Activated CD4-positive, alpha-beta T cell treated with anti-CD3 and anti-CD28 coated beads, Interleukin-2, amount 10 ng/mL, durations not matched to agents 7 days and 5 days (primary cell): ENCODE results near the gene LETMD1. TPM values are rescaled to one million over a fixed set of nuclear protein-coding genes. Genes with fewer than 3 reads are reported as not detected.
"Not testable (repeated sequence)": the region's sequence is repeated elsewhere in the genome, so short reads cannot be mapped to it uniquely, and the experiment has no call there.

ENCODE experiments used
- CTCF ChIA-PET: fragments of 350-600 bp; sonication (Branson Sonifier 250); formaldehyde crosslinking; loops from one replicate; lab custom pipeline; 2021; ENCODE audit warnings: antibody characterized with exemption; lab: Charles Lee
- POLR2A ChIA-PET: fragments of 350-600 bp; sonication (Branson Sonifier 250); formaldehyde crosslinking; loops from one replicate; lab custom pipeline; 2021; ENCODE audit warnings: antibody characterized with exemption; lab: Charles Lee
- DNase-seq: peaks from one replicate; pipeline ENCODE4 v3.0.0-alpha.2; 2020
- H3K27ac Mint-ChIP-seq: one replicate; pipeline ENCODE4 v1.8.0; 2021; ENCODE audit warnings: mild to moderate bottlenecking, moderate library complexity, mixed read lengths
- H3K27me3 Mint-ChIP-seq: one replicate; pipeline ENCODE4 v1.8.0; 2021; ENCODE audit warnings: mixed read lengths
- H3K36me3 Mint-ChIP-seq: one replicate; pipeline ENCODE4 v1.8.0; 2021; ENCODE audit warnings: low read depth, mixed read lengths
- H3K4me1 Mint-ChIP-seq: one replicate; pipeline ENCODE4 v1.8.0; 2021; ENCODE audit warnings: mixed read lengths
- H3K4me3 Mint-ChIP-seq: one replicate; pipeline ENCODE4 v1.8.0; 2021; ENCODE audit warnings: mild to moderate bottlenecking, moderate library complexity, mixed read lengths
- H3K9me3 Mint-ChIP-seq: one replicate; pipeline ENCODE4 v1.8.0; 2021; ENCODE audit warnings: mixed read lengths
- total RNA-seq, 2 experiments: library from RNA; stranded (reverse); gene quantifications; one replicate each; pipeline ENCODE4 v1.2.3, GENCODE V29; 2021

LETMD1 gene
- total RNA-seq, 2 experiments from 2014 or later: 66.3 to 68.6 TPM

GRCh38 chr12:51065530-51065929 is 17.4 kb downstream of the LETMD1 start:
- H3K36me3 Mint-ChIP-seq: peaks cover 21% of the 10 kb centered on the region
- H3K27me3 Mint-ChIP-seq: no peaks in the 10 kb centered on the region
- ChIA-PET POLR2A (interaction anchor here (0.6 kb wide), 1 partner anchor 247 kb away, joined by 3 read pairs; no protein-coding TSS in a partner anchor), CTCF (interaction anchor here (1.7 kb wide), 1 partner anchor 11 kb away, joined by 5 read pairs; no protein-coding TSS in a partner anchor)
- no peaks in the 10 kb centered on the region for H3K9me3 Mint-ChIP-seq
- no peak overlapping the region for H3K4me3 Mint-ChIP-seq
- no peaks in the 10 kb centered on the region for H3K4me1 Mint-ChIP-seq
- no peak for DNase-seq
- H3K27ac Mint-ChIP-seq: no peak overlapping the region

DNA sequence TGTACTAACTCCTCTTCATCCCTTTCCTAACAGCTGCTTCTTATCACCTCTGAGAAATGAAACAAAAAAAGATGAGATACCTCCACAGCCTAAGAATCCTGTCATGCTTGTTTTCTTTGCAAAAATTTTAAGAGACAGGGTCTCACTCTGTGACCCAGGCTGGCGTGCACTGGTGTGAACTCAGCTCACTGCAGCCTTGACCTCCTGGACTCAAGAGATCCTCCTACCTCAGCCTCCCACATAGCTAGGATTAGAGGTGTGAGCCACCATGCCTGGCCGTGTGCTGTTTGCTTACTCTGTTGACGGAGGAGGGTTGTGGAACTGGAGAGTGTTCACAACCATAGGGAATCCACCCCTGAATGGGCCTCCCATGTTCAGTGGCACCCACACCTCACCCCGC is 19.1 kb downstream of the LETMD1 start:
- ChIA-PET CTCF (no interaction called here), POLR2A (no interaction called here)
- no peaks in the 10 kb centered on the region for H3K9me3 Mint-ChIP-seq
- no peaks in the 10 kb centered on the region for H3K27me3 Mint-ChIP-seq
- H3K27ac Mint-ChIP-seq: peak overlapping the region; percentile 36
- no peak overlapping the region for H3K4me3 Mint-ChIP-seq
- peaks cover 21% of the 10 kb centered on the region for H3K36me3 Mint-ChIP-seq
- no peaks in the 10 kb centered on the region for H3K4me1 Mint-ChIP-seq
- DNase-seq: no peak

DNA sequence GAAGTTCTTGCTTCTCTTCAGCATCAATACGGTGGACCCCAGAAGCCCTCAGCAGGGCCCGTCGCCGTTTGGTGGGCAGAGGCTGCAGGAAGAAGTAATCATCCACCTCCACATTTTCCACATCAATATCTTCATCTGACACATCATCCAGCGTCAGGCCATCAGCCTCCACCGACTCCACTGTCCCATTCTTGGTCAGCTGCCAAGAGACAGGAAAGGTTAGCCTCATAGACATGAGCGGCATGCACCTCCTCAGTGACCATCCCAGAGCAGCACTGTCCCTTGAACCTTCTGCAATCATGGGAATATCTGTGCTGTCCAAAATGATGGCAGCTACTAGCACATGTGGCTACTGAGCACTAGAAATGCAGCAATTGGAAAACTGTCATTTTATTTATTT is 19.6 kb downstream of the LETMD1 start:
- no peaks in the 10 kb centered on the region for H3K9me3 Mint-ChIP-seq
- peaks cover 21% of the 10 kb centered on the region for H3K36me3 Mint-ChIP-seq
- no peak overlapping the region for H3K27ac Mint-ChIP-seq
- H3K4me1 Mint-ChIP-seq: no peaks in the 10 kb centered on the region
- ChIA-PET POLR2A (no interaction called here), CTCF (no interaction called here)
- H3K4me3 Mint-ChIP-seq: no peak overlapping the region
- no peaks in the 10 kb centered on the region for H3K27me3 Mint-ChIP-seq
- DNase-seq: no peak

- Mint-ChIP-seq H3K27ac (peak overlapping the region; percentile 28), H3K9me3 (no peaks in the 10 kb centered on the region), H3K27me3 (no peaks in the 10 kb centered on the region), H3K36me3 (peaks cover 22% of the 10 kb centered on the region), H3K4me1 (no peaks in the 10 kb centered on the region), H3K4me3 (no peak overlapping the region)
- DNase-seq: no peak
- ChIA-PET POLR2A (interaction anchor here (0.6 kb wide), 1 partner anchor 13 kb away, joined by 9 read pairs; no protein-coding TSS in a partner anchor), CTCF (interaction anchor here (0.7 kb wide), 1 partner anchor 10 kb away, joined by 3 read pairs; no protein-coding TSS in a partner anchor)
Observed at GRCh38 chr12:51070004-51070403, 21.9 kb downstream of the LETMD1 start.

GRCh38 chr12:51071663-51072062 is 23.5 kb downstream of the LETMD1 start:
- ChIA-PET POLR2A (no interaction called here), CTCF (interaction anchor here (1.3 kb wide), 1 partner anchor 11 kb away, joined by 4 read pairs; no protein-coding TSS in a partner anchor)
- Mint-ChIP-seq H3K4me3 (no peak overlapping the region), H3K9me3 (no peaks in the 10 kb centered on the region), H3K4me1 (peaks cover 14% of the 10 kb centered on the region), H3K36me3 (peaks cover 24% of the 10 kb centered on the region), H3K27ac (no peak overlapping the region), H3K27me3 (no peaks in the 10 kb centered on the region)
- DNase-seq: no peak

DNA sequence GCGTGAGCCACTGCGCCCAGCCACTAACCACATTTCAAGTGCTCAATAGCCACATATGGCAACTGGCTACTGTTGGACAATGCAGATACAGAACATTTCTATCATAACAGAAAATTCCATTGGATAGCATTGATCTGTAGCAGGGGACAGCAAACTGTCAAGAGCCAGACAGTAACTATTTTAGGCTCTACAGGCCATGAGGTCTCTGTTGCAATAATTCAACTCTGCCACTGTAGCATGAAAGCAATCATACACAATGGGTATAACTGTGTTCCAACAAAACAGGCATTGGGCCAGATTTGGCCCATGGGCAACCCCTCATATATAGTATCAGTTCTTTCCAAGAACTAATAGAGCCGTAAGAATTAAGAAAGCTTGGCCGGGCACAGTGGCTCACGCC is 27.3 kb downstream of the LETMD1 start:
- Mint-ChIP-seq H3K27me3 (no peaks in the 10 kb centered on the region), H3K4me1 (peaks cover 17% of the 10 kb centered on the region), H3K36me3 (peaks cover 24% of the 10 kb centered on the region), H3K27ac (no peak overlapping the region), H3K9me3 (no peaks in the 10 kb centered on the region), H3K4me3 (no peak overlapping the region)
- ChIA-PET CTCF (interaction anchor here (1.3 to 2.3 kb wide), 3 partner anchors 12 to 265 kb away, joined by 3 to 8 read pairs (median 4); no protein-coding TSS in a partner anchor), POLR2A (no interaction called here)
- DNase-seq: no peak

- peak; percentile 12 for DNase-seq
- Mint-ChIP-seq H3K27ac (no peak overlapping the region), H3K4me3 (no peak overlapping the region), H3K27me3 (no peaks in the 10 kb centered on the region), H3K9me3 (no peaks in the 10 kb centered on the region), H3K36me3 (peaks cover 25% of the 10 kb centered on the region), H3K4me1 (peaks cover 19% of the 10 kb centered on the region)
- ChIA-PET POLR2A (interaction anchor here (0.5 kb wide), 1 partner anchor 163 kb away, joined by 4 read pairs; no protein-coding TSS in a partner anchor), CTCF (interaction anchor here (1.2 to 1.6 kb wide), 3 partner anchors 13 to 29 kb away, joined by 3 to 4 read pairs (median 4); no protein-coding TSS in a partner anchor)
Observed at GRCh38 chr12:51076236-51076930, 28.3 kb downstream of the LETMD1 start.

GRCh38 chr12:51077930-51078329 is 29.8 kb downstream of the LETMD1 start:
- ChIA-PET CTCF (interaction anchor here (0.6 kb wide), 1 partner anchor 210 kb away, joined by 4 read pairs; no protein-coding TSS in a partner anchor), POLR2A (no interaction called here)
- DNase-seq: no peak
- no peaks in the 10 kb centered on the region for H3K9me3 Mint-ChIP-seq
- H3K4me3 Mint-ChIP-seq: no peak overlapping the region
- peaks cover 35% of the 10 kb centered on the region for H3K4me1 Mint-ChIP-seq
- H3K27ac Mint-ChIP-seq: no peak overlapping the region
- H3K27me3 Mint-ChIP-seq: no peaks in the 10 kb centered on the region
- peaks cover 26% of the 10 kb centered on the region for H3K36me3 Mint-ChIP-seq

- H3K4me3 Mint-ChIP-seq, H3K27me3 Mint-ChIP-seq, H3K9me3 Mint-ChIP-seq, DNase-seq, POLR2A ChIA-PET, H3K27ac Mint-ChIP-seq: not testable (repeated sequence)
- Mint-ChIP-seq H3K36me3 (peaks cover 26% of the 10 kb centered on the region), H3K4me1 (peaks cover 35% of the 10 kb centered on the region)
- CTCF ChIA-PET: interaction anchor here (0.6 kb wide), 1 partner anchor 210 kb away, joined by 4 read pairs; no protein-coding TSS in a partner anchor
Observed at GRCh38 chr12:51078346-51078745, 30.2 kb downstream of the LETMD1 start.

GRCh38 chr12:51078866-51079265 is 30.7 kb downstream of the LETMD1 start:
- CTCF ChIA-PET: interaction anchor here (0.6 kb wide), 1 partner anchor 209 kb away, joined by 4 read pairs; no protein-coding TSS in a partner anchor
- H3K36me3 Mint-ChIP-seq: peaks cover 23% of the 10 kb centered on the region
- H3K27ac Mint-ChIP-seq, H3K4me3 Mint-ChIP-seq, POLR2A ChIA-PET, DNase-seq, H3K27me3 Mint-ChIP-seq, H3K9me3 Mint-ChIP-seq: not testable (repeated sequence)
- H3K4me1 Mint-ChIP-seq: peaks cover 38% of the 10 kb centered on the region

- H3K36me3 Mint-ChIP-seq: peaks cover 20% of the 10 kb centered on the region
- CTCF ChIA-PET: interaction anchor here (0.7 to 0.9 kb wide), 2 partner anchors 10 to 19 kb away, joined by 3 to 5 read pairs; no protein-coding TSS in a partner anchor
- DNase-seq: no peak
- H3K27ac Mint-ChIP-seq: no peak overlapping the region
- no peaks in the 10 kb centered on the region for H3K27me3 Mint-ChIP-seq
- H3K9me3 Mint-ChIP-seq: no peaks in the 10 kb centered on the region
- POLR2A ChIA-PET: no interaction called here
- H3K4me1 Mint-ChIP-seq: peaks cover 41% of the 10 kb centered on the region
- no peak overlapping the region for H3K4me3 Mint-ChIP-seq
Observed at GRCh38 chr12:51080136-51080535, 32.0 kb downstream of the LETMD1 start.

GRCh38 chr12:51081421-51081820 is 33.3 kb downstream of the LETMD1 start:
- CTCF ChIA-PET: interaction anchor here (1.2 to 1.3 kb wide), 2 partner anchors 18 to 137 kb away, joined by 3 to 4 read pairs; no protein-coding TSS in a partner anchor
- H3K4me3 Mint-ChIP-seq: peak overlapping the region; percentile 14

More at GRCh38 chr12:51081421-51081820, 33.3 kb downstream of the LETMD1 start:
- Mint-ChIP-seq H3K9me3 (no peaks in the 10 kb centered on the region), H3K4me1 (peaks cover 30% of the 10 kb centered on the region), H3K27ac (no peak overlapping the region), H3K36me3 (peaks cover 18% of the 10 kb centered on the region), H3K27me3 (no peaks in the 10 kb centered on the region)
- DNase-seq: no peak
- POLR2A ChIA-PET: no interaction called here
